ENCODE data around the gene PCGF6.

DNA sequence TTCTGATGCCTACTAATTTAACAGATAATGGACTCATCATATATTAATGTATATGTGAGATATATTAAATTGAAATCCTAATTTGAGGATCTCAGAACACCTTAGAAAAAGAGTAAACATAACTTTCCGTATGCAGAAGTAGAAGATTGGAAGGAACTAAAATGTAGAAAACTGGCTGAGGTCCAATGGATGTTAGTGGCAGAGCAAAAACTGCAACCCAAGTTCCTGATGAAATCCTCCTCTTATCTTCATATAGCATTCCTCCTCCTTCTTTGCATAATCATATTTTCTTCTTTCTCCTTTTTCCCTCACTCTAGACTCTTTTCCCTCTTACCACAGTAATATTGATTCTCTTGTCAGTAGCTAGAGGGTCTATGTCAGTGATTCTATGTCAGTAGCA, 68.0 kb downstream of the PCGF6 start:
- TF ChIP-seq, protein P1, sequence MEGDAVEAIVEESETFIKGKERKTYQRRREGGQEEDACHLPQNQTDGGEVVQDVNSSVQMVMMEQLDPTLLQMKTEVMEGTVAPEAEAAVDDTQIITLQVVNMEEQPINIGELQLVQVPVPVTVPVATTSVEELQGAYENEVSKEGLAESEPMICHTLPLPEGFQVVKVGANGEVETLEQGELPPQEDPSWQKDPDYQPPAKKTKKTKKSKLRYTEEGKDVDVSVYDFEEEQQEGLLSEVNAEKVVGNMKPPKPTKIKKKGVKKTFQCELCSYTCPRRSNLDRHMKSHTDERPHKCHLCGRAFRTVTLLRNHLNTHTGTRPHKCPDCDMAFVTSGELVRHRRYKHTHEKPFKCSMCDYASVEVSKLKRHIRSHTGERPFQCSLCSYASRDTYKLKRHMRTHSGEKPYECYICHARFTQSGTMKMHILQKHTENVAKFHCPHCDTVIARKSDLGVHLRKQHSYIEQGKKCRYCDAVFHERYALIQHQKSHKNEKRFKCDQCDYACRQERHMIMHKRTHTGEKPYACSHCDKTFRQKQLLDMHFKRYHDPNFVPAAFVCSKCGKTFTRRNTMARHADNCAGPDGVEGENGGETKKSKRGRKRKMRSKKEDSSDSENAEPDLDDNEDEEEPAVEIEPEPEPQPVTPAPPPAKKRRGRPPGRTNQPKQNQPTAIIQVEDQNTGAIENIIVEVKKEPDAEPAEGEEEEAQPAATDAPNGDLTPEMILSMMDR (conservative IDR thresholded peaks at IDR 0.05): no peak
- TF ChIP-seq ZFX (IDR thresholded peaks at IDR 0.05): no peak

Data from C4-2B (cell line).